ENCODE results near the gene ZFR. TPM values are rescaled to one million over a fixed set of nuclear protein-coding genes. Genes with fewer than 3 reads are reported as not detected.
"Not testable (repeated sequence)": the region's sequence is repeated elsewhere in the genome, so short reads cannot be mapped to it uniquely, and the experiment has no call there.

ZFR gene
- total RNA-seq, 1 donor from 2014 or later = 60.7 TPM

DNA sequence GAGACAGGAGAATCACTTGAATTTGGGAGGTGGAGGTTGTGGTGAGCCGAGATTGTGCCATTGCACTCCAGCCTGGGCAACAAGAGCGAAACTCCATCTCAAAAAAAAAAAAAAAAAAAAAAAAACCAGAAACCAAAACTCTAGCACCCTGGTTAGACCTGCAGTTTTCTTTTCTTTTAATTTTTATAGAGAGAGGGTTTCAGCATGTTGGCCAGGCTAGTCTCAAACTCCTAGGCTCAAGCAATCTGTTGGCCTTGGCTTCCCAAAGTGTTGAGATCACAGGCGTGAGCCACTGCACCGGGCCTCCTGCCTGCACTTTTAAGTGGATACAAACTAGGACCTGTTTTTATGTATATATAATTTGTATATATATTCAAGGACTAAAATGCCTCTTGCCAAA is 118.9 kb downstream of the ZFR start:
- DNase-seq (ENCODE audit: extremely low read depth, low read depth, low spot score) = no peak

DNA sequence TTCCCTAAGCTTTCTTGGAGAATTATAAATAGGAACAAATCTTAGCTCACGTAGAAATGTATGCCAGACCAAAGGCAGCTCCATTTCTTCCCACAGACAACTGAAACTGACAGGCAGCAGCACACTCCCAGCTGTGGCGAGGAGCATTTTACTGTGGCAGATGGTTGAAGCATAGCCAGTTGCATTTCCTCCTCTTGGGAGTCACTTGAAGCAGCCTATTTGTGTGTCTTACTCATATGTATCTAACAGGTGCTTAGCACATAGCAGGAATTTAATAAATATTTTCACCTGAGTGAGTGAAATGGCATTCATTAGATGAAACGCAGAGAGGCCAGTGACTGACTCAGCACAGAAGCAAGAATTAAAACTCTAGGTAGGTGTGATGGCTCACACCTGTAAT is 119.5 kb downstream of the ZFR start:
- no peak for DNase-seq (ENCODE audit: extremely low read depth, low read depth, low spot score)

DNA sequence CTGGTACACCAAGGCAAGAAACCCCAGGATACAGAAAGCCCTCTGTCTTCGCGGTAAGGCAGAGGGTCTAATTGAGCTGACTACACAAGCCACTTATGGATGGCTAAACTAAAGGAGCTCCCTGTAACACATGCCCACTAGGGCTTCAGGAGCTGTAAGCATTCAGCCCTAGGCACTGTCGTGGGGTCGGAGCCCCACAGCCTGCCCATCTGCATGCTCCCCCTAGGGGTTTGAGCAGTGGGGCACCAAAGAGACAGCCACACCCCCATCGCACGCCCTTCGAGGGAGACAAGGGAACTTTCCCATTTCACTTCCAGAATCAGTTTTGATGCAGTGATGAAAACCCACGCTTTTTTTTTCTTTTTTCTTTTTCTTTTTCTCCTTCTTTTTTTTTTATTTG is 120.8 kb downstream of the ZFR start:
- no peak for DNase-seq (ENCODE audit: extremely low read depth, low read depth, low spot score)

DNA sequence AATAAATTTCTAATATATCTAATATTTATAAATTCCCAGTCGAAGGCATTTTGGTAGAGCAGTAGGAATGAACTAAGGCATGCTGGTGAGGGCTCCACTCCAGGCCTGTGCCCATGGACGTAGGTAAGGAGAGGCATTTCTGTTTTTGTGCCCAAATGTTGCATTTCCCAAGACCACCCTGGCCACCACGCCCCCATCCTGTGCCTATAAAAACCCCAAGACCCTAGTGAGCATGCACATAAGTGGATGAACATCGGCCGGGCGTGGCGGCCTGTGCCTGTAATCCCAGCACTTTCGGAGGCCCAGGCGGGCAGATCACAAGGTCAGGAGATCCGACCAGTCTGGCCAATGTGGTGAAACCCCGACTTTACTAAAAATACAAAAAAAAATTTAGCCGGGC is 121.7 kb downstream of the ZFR start:
- no peak for DNase-seq (ENCODE audit: extremely low read depth, low read depth, low spot score)

DNA sequence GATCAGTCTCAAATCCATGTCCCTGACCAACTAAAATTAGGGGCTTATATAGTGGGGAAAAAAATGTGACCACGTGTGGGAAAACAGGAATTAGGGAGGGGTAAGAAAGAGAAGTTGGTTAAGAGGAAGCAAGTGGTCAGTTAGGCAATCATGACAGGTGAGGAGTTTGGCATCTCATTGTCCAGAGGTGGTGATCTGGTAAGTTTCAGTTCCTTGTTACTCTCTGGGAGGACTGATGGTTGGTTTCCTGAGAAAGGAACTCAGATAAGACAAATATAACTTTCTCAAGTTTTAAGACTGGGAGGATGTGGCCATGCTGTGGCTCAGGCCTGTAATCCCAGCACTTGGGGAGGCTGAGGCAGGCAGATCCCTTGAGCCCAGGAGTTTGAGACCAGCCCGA is 122.8 kb downstream of the ZFR start:
- not testable (repeated sequence) for DNase-seq (ENCODE audit: extremely low read depth, low read depth, low spot score)

DNA sequence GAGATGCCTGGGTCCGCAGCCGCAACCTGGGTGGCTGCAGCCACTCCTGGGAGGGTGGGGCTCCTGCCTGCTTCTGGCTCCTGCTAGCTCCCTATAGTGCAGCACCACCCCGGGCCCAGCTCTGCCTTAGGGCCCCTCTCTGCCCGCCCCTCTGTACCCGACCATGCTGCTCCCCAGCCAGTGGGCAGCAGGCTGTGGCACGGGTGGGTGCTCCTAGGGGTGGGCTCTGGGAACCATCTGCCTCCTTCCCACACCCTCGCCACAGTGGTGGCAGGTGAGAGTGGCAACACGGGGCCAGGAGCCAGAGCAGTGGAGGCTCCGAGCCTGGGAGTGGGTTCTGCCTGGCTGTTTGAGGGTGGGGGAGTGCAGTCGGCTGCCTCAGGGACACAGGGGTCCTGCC is 124.0 kb downstream of the ZFR start:
- no peak for DNase-seq (ENCODE audit: extremely low read depth, low read depth, low spot score)

DNA sequence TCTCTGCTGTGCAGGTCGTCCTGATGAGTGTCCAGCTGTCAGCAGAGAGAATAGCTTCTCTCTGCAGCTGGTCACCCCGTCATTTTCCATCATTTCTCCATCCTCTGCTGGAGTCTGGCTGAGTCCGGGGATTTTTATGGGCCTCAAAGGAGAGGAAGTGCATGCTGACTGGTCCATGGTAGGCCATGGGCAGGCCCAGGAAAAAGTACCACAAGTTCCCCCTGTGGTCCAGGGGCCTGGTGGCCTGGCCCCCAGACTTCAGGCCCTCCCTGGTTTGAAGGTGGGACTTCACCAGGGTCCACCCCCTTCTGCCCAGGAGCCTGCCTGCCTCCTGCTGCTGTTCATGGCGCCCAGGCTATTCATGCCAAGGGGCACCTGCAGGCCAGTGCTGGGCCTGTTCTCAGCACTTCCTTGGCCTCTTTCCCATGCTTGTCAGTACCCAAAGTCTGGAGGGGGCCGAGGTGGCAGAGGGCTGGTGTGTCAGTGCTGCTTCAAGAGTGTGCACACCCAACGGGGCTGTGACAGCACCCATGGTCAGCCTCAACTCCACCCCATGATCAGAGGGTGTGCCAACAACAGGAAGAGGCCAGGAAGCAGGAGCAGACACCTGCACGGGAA is 124.5 kb downstream of the ZFR start:
- DNase-seq (ENCODE audit: extremely low read depth, low read depth, low spot score) = no peak

DNA sequence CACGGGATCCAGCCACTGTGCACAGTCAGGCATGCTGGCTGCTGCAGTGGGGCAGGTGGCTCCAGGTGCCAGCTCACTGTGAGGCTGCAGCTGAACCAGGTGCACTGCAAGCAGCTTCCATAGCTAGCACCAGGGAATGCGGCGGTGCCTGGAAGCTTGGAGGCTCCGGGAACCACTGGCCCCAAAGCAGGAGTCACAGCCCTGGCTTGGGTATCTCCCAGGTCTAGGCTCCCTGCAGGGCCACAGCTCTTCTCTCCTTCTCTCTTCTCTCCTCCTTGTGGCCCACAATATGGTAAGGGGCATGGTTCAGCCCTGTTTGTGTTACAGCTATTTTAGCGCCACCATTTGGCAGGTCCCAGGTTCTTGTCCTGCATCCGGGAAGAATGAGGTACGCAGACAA is 125.1 kb downstream of the ZFR start:
- no peak for DNase-seq (ENCODE audit: extremely low read depth, low read depth, low spot score)

DNA sequence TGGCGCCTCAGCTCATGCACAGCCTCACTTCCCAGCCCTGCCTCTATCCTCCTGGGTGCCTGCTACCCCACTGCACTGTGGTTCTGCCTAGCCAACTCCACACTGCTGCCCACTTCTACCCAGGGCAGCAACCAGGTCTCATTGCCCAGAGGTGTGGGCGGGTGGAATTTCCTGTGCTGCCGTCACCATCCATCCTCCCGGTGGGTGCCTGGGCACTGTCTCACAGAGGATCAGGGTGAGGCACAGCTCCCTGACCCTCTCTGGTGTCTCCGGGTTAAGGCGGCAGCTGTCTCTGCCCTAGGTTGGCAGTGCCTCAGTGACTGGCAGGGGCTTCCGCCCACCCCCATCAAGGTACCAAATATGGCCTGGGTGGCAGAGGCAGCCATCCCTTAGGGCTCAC is 127.5 kb downstream of the ZFR start:
- no peak for DNase-seq (ENCODE audit: extremely low read depth, low read depth, low spot score)

DNA sequence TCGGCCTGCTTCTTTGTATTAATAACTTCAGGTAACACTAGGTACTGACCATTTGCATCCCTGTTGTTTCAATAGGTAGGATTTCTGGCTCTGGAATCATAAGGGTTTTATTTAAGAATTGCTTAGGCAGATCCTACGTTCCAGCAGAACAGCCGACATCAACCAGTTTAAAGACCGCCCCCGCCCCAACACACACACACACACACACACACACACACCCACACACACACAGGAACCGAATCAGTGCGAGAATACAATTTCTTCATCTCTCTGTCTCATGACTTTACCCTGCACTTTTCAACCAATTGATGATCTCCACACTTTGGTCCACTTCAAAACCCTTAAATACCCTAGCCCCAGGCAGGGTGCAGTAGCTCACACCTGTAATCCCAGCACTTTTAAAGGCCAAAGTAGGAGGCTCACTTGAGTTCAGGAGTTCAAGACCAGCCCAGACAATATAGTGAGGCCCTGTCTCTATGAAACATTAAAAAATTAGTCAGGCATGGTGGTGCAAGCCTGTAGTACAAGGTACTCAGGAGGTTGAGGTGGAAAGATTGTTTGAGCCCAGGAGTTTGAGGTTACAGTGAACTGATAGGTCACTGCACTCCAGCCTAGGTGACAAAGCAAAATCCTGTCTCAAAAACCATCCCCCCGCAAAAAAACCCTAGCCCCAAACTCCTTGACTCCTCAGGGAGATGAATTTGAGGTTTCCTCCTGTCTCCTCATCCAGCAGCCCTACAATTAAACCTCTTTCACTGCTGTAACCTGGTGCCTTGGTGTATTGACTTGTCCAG is 129.1 kb downstream of the ZFR start:
- DNase-seq (ENCODE audit: extremely low read depth, low read depth, low spot score) = no peak

DNA sequence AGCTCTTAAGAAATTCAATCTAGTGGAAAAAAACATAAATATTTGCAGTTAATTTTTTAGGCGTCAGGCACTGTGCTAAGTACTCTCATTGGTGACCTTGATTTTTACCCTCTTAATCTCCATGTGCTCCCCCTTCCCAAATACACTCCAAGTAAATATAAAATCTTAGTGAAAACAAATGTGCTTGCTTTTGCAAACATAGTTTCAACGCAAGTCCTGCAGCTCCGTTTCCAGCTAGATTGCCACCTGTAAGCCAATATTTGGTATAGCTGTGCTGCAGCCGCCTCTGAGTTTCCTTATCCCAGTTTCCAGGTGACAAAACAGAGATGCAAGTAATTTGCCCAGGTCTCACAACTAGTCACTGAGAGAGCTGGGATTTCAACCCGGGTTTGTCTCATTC is 129.9 kb downstream of the ZFR start:
- DNase-seq (ENCODE audit: extremely low read depth, low read depth, low spot score) = no peak

DNA sequence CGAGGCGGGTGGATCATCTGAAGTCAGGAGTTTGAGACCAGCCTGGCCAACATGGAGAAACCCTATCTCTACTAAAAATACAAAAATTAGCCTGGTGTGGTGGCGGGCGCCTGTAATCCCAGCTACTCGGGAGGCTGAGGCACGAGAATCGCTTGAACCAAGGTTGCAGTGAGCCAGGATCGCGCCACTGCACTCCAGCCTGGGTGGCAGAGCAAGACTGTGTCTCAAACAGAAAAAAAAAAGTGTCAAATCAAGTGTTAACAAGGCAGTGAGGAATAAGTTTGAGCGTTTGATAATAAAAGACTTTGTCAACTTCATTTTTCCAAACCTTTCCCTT is 130.4 kb downstream of the ZFR start:
- not testable (repeated sequence) for DNase-seq (ENCODE audit: extremely low read depth, low read depth, low spot score)

DNA sequence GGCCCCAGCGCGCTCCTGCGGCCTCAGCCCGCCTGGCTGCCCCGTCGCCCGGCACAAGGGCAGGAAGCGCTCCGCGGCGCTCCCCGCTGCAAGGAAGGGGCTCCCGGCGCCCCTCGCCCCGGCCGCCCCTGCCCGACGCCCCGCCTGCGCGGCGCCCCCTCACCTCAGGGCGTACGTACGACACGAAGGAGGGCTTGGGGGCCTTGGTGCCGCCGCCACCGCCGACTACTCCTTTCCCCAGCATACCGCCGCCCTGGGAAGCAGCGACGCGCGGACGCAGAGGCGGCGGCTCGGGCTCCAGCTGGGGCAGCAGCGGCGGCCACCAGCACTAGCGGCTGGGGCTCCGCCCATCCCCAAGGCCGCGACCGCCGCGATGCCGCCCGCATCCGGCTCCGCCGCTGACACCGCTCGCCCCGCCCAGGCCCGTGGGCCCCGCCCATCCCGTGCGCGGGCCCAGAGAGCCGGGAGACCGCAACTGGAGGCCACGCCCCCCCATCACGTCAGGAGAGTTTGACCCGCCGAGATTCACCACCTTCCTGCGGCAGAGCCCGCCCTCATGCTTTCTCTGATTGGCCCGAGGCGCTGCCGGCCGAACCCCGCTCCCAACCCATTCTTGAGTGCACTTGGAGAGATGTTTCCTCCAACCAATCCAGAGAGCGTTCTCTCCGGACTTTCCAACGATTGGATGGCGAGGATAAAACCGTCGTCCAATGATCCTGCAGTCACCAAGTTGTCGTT is 131.8 kb downstream of the ZFR start, which contains the start of gene MTMR12:
MTMR12 (minus strand) TSS at position 345 of the 738 bp plus-strand sequence; CDS start at position 244, 101 bp downstream.
- DNase-seq (ENCODE audit: extremely low read depth, low read depth, low spot score) = peak; percentile 98

DNA sequence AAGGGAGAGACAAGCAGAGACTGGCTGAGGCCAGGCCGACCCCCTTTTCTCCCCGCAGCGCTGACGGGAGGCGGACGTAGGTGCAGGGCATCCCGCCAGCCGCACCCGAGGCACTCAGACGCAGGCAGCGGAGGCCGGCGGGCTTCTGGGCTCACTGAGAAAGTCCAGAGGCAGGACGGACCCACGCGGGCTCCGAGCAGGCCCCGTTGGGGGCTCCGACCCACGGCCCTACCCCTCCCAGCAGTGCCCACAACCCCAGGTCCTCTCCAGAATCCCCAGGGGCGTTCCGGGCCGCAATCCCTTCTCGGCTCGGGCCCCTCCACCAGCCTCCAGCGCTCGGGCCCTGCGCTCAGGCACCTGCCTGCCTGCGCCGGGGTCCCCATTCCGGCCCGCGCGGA is 132.3 kb downstream of the ZFR start:
- DNase-seq (ENCODE audit: extremely low read depth, low read depth, low spot score) = peak; percentile 9

DNA sequence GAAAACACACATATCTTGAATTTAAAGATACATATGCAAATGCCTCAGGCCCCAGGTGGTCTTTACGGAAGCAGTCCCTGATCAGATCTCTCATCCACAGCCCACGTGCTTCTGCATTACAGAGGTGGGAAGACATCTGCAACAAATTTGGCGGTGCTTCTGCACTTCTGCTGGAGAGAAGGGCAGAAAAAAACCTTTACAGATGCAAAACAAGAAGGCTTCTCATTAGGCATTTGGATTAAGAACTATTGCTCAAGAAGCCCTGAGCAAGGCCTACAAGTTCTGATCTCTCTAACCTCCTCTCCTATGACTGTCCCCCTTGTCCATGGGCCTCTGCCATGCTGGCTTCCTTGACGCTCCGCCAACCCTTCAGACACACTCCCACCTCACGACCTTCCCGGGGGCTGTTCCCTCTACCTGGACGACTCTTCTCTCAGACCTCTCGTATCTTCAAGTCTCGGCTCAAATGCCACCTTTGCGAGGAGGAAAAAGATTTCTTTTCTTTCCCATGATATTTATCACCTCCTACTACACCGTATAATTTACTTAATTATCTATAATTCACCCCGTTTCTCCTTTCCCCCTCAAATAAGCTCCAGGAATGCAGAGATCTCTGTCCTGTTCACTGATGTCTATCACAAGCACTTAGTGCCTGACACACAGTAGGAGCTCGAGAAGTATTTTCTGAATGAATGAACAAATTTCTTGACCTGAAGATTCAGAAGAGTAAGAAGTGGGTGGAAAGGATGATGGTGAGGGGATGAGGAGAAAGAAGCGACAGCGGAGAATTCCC is 132.9 kb downstream of the ZFR start:
- DNase-seq (ENCODE audit: extremely low read depth, low read depth, low spot score) = no peak

DNA sequence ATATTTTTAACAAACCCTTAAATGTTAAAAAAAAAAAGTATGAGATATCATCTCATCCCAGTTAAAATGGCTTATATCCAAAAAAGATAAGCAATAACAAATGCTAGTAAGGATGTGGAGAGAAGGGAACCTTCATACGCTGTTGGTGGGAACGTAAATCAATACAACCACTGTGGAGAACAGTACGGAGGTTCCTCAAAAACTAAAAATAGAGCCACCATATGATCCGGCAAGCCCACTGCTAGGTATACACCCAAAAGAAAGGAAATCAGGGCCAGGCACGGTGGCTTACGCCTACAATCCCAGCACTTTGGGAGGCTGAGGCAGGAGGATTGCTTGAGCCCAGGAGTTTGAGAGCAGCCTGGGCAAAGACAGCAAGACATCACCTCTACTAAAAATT is 134.8 kb downstream of the ZFR start:
- no peak for DNase-seq (ENCODE audit: extremely low read depth, low read depth, low spot score)

DNA sequence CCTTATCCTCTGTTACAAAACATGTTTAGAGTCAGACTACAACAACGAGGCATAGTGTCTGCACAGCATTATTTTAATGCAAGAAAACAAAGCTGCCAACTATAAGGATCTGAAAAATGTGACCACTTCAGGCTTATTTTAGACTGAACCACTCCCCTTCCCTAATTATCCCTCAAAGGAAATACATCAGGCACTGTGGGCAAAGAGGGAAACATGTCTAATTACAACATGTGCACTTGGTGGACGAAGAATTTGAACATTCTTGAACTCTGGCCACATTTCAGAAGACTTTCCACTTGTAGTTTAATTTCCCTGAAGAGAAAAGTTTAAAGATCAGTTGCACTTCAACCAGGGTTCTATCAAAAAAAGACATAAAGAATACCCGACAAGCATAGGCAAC is 135.6 kb downstream of the ZFR start:
- no peak for DNase-seq (ENCODE audit: extremely low read depth, low read depth, low spot score)

DNA sequence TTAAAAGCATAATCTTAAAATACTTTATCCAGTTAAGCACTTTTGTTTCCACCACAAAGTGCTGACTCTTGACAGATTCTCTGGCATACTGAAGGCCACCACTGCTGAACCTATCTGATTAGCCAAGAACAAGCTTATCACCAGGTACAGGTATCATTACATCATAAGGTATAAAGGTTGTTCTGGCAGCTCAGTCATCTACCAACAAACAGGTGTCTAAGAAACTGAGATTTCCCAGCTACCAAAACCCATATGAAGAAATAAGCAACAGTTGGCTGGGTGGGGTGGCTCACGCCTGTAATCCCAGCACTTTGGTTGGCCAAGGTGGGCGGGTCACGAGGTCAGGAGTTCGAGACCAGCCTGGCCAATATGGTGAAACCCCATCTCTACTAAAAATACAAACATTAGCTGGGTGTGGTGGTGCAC is 136.8 kb downstream of the ZFR start:
- no peak for DNase-seq (ENCODE audit: extremely low read depth, low read depth, low spot score)

DNA sequence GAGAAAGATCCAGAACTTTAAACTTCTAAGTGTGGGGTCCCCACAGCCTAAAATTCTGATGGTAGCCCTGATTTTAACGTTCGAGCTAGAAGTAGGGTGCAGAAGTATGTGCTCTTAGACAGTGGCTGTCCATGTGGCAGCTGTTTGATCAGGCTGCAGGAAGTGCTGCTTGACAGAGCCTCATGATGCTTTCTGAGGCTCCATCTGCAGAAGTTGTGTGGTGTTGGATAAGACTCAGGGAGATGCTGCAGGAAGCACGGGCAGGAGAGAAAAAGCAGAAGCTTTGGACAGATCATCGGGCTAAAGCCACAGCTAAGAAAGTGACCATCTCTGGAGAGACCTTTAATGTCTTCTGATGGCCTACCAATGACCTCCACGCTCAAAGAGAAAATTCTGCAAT is 139.9 kb downstream of the ZFR start:
- no peak for DNase-seq (ENCODE audit: extremely low read depth, low read depth, low spot score)

All from glomerular endothelial cell (primary cell).